ENCODE results near the gene C14orf93.

GRCh38 chr14:22978487-22978837 is 31.5 kb downstream of the C14orf93 start:
- TF ChIP-seq JUND (IDR thresholded peaks at IDR 0.05; ENCODE audit: borderline replicate concordance, low read depth, low read length) (no peak), JUND (tag; IDR thresholded peaks at IDR 0.05; ENCODE audit: borderline replicate concordance, low read depth, low read length) (no peak), STAT6 (CRISPR knock-in tag; IDR thresholded peaks at IDR 0.05) (no peak), MAX (CRISPR knock-in tag; IDR thresholded peaks at IDR 0.05) (no peak), POLR2AphosphoS5 (IDR thresholded peaks at IDR 0.05; ENCODE audit: control insufficient read depth, insufficient read depth, low read depth, low read length) (no peak), USF1 (CRISPR knock-in tag; IDR thresholded peaks at IDR 0.05) (no peak), CBX2 (IDR thresholded peaks at IDR 0.05; ENCODE audit: insufficient read depth, low read length, poor library complexity, severe bottlenecking) (no peak), DDX20 (tag; IDR thresholded peaks at IDR 0.05; ENCODE audit: low read depth) (no peak), NBN (IDR thresholded peaks at IDR 0.05; ENCODE audit: low read depth) (no peak), CTCF (IDR thresholded peaks at IDR 0.05 in 2 of 3, conservative IDR thresholded peaks at IDR 0.05 in 1 of 3; ENCODE audit: insufficient read depth in 2 of 3, low read depth in 1 of 3, low read length in 3 of 3) (no peak), REST (IDR thresholded peaks at IDR 0.05; ENCODE audit: borderline replicate concordance) (no peak), REST (CRISPR knock-in tag; IDR thresholded peaks at IDR 0.05; ENCODE audit: low read depth) (no peak)
